ENCODE results near the gene ROCK2.

Gene ROCK2

DNA sequence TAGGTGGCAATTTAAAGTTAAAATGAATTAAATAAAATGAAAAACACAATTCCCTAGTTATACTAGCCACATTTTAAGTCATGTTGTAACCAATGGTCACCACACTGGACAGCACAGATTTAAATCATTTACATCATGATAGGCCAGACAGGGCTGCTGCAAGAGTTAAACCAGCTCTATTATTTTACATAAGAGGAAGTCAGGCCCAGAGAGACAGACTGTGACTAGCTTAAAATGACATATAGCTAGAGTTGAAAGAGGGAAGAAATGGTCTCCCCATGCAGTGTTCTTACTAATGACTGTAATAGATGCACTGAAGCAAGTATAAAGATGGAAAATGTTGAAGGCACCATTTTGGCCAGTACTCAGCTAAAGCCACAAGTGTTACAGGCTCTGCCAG, 119.5 kb downstream of the ROCK2 start:
- FAIRE-seq = no peak

- FAIRE-seq = no peak
These were observed 121.6 kb downstream of the ROCK2 start for GRCh38 chr2:11222845-11223244.

- FAIRE-seq = no peak
These were observed 124.0 kb downstream of the ROCK2 start for GRCh38 chr2:11220445-11220844.

DNA sequence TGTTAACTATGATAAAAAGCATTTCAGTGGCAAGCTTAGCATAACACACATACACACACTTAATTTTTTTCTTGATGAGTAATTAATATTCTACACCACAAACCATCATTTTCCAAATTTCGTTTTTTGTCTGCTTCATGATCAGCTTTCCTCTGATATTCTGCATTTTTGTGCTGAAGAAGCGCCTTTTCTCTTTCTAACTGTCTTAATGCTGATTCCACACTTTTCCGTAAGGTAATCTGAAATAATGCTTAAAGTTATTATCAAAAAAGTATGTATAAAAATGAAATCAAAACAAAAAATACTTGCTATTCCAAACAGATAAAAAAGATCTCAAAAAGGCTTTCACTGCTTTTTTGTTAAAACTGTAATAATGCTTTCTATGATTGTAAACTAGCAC, 129.0 kb downstream of the ROCK2 start:
- FAIRE-seq = peak; percentile 43

DNA sequence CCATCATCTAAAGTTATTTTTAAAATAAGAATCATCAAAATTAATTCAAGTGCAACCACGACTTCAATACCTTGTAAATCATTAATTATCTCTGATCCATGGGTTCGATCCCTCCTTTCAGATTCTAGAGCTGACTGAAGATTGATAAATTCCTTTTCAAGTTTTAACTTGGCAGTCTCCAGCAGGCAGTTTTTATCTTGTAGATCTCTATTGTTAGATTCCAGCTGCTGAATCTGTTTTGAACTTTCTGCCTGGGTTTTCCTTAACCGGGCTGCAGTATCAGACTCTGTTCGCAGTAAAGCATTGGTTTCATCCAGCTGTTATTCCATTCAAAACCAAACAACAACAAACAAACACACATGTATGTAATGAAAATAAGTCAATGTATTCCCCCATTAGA, 129.7 kb downstream of the ROCK2 start:
- no peak for FAIRE-seq

DNA sequence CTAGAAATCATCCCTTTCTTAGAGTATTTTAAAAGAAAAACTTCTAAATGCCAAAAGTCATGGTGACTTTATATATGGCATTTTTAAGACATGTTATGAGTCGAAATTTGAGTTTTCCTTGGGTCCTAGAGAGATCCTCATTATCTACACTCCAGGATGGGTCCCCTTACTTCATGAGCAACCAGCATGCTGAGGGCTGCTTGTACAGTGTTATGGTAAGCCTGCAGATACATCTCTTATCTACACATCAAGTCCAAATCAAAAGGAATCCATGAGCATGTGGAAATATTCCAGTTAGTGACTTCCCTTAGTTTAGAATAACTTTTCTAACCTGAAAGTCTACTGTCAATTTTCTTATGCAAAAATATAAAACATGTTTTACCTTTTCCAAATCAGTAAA, 130.5 kb downstream of the ROCK2 start:
- no peak for FAIRE-seq

DNA sequence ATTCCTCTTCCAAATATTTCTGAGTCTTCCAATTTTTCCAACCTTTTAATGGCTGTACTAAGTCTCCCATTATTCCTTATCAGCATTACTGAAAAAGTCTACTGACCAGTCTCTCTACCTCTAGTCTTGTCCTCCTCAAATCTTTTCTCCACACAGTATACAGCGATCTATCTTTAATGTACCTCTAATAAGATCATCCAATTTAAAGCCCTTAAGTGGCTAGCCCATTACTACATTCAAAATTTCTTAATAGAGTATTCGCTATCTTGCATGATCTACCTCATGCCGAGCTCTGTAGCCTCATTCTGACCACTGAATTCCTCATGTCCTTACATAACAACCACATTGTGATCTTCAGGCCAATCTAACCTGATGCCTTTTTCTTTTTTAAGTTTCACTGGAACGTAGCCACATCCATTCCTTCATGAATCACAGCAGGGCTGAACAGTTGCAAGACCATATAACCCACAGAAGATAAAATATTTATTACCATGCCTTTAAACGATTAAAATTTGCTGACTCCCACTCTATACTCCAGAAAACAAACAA, 131.3 kb downstream of the ROCK2 start:
- FAIRE-seq = no peak

GRCh38 chr2:11212645-11213044, 131.8 kb downstream of the ROCK2 start:
- FAIRE-seq = no peak

DNA sequence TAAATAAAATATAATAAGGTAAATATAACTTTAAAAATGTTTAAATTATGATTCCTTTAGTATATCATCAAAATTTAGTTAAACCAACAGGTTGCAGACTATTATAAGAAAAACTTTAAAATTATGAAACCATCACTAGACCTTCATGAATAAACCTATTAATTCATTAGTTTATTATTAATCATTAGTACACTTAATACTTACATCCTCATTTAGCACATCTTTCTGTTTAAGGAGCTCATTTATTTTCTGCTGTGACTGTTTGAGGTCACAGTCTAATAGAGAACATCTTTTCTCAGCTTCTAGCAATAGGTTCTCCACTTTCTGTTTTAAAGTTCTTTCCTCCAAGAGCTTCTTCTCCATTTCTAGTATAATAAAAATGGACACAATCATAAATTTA, 136.4 kb downstream of the ROCK2 start:
- FAIRE-seq = no peak

DNA sequence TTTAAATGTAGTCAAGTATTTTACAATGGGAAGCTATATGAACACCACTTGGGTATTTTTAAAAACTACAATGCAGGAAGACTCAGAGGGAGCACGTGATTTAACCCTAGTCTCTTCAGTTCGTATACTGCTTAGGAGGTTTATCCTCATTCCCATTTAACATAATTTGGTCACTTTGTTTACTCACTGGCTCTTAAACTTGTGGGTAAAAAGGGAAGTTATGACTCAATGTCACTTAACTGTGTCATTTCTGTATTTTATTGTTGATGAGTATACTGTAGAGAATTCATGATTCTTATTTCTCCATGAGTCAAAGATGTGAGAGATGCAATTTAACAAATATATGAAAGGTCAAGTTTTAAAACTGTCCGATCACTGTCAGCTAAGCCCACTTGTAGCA, 141.0 kb downstream of the ROCK2 start:
- FAIRE-seq = peak; percentile 69

GRCh38 chr2:11201969-11202368, 142.5 kb downstream of the ROCK2 start:
- FAIRE-seq = no peak

- no peak for FAIRE-seq
These were observed 143.8 kb downstream of the ROCK2 start for GRCh38 chr2:11200651-11201050.

DNA sequence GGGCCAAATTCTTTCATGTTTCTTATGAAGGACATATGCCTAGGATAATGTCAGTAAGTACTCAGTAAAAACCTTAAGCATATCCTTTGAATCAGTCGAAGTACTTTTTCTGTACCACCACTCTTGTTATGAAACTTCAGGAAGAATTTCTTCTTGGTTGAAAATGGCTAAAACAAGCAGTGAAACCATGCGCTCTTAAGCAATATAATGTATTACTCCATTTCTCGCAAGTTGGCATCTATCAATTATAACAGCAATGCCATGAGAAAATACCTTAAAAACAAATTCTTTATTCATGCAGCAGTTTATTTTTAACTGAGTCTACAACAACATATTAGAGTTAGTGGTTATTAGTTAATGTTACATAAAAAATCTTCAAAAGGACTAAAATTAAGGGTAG, 148.2 kb downstream of the ROCK2 start:
- no peak for FAIRE-seq

DNA sequence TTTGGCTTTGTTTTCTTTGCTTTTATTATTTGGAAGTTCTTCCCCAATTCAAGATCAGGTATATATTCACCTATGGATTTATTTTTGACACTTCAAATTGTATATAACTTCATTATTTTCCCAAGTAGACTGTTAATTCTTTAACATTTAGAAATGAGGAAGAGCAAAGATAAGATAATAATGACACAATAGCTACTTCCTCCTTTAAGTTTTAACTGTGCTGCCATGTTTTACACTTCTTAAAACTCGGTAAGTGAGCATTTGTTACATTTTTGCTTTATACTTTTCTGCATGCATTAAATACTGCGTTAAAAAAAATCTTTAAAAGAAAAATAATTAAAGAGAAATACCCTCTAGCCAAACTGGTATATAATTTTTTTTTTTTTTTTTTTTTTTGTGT, 156.7 kb downstream of the ROCK2 start:
- no peak for FAIRE-seq

- no peak for FAIRE-seq
These were observed 157.3 kb downstream of the ROCK2 start for GRCh38 chr2:11187083-11187619.

DNA sequence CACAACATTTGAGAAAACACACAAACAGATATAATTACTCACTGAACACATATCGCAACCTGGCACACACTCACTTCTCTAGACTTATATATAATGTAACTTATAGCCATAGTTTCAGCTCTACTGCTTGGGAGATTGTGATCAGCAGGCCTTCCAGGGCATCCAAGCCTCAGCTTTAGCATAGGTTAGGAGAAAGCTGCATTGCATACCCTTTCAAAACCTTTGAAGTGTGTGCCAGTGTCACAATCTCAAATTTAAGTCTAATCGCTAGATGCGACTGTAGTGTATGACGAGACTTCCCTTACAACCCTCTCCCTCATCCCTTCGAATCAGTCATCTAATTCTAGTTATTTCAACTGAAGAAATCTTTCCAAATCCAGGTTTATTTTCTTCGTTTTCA, 158.3 kb downstream of the ROCK2 start:
- FAIRE-seq = no peak

DNA sequence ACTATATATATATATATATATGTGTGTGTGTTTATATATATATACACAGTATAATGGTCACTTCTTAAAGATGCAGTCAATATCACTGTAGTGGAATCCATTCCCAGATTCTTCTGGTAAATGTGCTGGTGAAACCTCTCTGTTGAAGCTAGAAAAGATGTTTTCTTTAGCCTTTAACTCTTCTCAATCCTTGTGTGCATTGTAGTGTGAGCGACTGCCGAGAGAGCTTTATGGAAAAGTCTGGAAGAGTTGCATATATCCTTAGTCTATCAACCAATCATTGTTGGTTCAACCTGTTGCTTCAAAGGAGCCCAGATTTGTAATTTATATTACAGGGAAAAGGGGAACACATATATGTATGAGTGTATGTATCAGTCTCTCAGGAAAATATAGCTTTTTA, 161.5 kb downstream of the ROCK2 start:
- FAIRE-seq = no peak

- FAIRE-seq = no peak
These were observed 163.8 kb downstream of the ROCK2 start for GRCh38 chr2:11180653-11181052.

DNA sequence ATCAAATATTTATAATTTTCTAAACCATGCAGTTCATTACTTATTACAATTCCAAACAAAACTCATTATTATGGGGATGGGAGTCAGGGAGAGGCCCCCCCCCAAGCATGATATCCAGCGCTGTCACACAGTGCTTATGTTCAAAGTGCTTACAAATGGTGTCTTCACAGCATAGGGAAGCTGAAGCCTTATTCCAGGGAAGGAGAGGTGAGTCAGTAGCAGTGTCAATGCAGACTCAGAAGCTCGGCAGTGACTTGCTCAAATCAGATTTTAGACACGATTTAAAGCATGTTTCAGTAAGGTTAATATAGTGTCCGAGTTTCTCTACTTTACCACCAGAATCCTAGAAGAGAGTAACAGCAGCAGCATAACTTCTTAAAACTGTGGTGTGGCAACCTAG, 164.5 kb downstream of the ROCK2 start:
- FAIRE-seq = no peak

GRCh38 chr2:11179196-11179595, 165.2 kb downstream of the ROCK2 start:
- no peak for FAIRE-seq

DNA sequence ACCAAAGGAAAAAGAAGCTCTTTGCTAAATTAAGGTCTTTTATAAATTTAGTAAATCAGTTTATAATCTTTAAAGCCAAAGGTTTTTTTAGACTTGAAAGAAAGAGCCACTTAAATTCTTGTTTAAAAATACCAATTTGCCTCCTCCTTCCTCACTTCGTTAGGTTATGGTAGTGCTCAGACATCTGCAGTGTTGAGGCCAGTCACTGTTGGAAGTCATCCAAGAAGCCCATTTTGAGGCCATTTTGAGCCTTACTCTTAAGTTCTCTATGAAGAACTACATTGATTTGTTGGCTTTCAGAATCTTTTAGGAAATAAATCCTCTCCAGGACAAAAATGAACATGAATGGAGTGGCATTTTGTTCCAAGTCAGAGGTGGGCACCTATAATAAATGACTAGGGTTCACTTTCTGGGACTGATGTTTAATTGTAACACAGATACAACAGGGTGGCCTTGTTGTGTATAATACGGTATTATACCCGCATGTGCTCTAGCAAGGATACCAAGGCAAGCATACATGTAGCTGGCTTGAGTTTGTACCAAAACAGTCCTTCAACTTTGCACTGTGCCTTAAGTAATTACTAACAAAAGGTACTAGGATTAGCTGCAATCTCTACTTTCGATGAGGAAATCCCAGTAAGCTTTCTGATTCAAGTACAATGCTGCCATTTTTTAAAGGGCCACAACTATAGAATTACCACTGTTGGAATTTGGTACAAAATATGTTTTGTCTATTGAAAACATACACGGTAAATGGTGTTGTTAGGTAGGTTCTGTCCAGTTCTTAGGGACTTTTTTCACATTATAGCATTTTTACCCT, 166.4 kb downstream of the ROCK2 start:
- no peak for FAIRE-seq

GRCh38 chr2:11175293-11175795, 169.1 kb downstream of the ROCK2 start:
- no peak for FAIRE-seq

- FAIRE-seq = no peak
These were observed 170.2 kb downstream of the ROCK2 start for GRCh38 chr2:11174222-11174621.

- no peak for FAIRE-seq
These were observed 175.1 kb downstream of the ROCK2 start for GRCh38 chr2:11169333-11169732.

Measured in islet of Langerhans (tissue), 1 donor.